GM15510 (cell line): ENCODE data around the gene CCL25.

Experiments used
- POLR2A ChIP-seq: IDR thresholded peaks from 3 replicates; pipeline ENCODE4 v1.6.1; 2011; ENCODE audit warnings: borderline replicate concordance; ENCODE audit not compliant: insufficient read length; ENCODE audit errors: extremely low read depth

The CCL25 gene, protein sequence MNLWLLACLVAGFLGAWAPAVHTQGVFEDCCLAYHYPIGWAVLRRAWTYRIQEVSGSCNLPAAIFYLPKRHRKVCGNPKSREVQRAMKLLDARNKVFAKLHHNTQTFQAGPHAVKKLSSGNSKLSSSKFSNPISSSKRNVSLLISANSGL

GRCh38 chr19:8052464-8052859 is at the start of gene CCL25:
TSS of gene CCL25 (plus strand) at chr19:8052760. CDS start at chr19:8053050, 290 bp downstream.
- no peak for TF ChIP-seq POLR2A

GRCh38 chr19:8004001-8004400 is 48.6 kb upstream of the CCL25 start:
- no peak for TF ChIP-seq POLR2A

DNA sequence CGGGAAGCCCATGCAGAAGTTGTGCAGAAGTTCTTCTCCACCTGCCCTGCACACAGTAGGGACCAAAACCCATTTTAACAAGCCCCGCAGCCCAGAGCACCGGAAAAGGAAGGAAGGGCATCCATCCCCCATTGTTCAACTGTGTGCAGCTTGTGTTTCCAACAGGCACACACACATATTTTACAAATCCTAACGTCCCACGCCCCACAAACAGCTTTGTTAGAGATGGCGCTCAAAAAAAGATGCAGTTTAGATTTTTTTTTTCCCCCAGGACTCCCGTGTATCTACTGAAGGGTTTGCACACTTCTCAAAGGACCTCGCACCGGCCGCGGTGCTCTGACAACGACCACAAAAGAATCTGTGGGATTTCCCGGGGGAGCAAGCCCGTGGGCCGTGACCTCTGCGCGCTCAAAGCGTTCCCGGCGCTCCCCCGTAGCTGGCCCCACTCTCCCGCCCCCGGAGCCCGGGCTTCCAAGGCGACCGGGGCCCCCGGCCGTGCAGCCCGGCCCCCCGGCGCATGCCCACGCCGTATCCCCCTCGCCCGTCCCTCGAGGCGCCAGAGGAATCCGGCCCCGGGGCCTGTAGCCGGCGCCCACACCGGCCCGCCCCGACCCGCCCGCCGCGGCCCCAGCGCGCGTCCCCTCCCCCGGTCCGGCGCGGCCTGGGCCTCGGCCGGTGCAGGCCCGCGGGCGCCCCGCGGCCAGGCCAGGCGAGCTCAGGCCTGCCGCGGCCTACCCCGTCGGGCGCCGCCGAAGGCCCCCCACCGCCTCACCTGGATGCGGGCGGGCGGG is 47.6 kb upstream of the CCL25 start:
- no peak for TF ChIP-seq POLR2A

GRCh38 chr19:8005534-8006256 is 46.9 kb upstream of the CCL25 start, which contains the start of gene ELAVL1:
TSS of gene ELAVL1 (minus strand) at chr19:8005641. CDS start at chr19:7991815, 13,826 bp downstream.
- TF ChIP-seq POLR2A, result peak; percentile 89

DNA sequence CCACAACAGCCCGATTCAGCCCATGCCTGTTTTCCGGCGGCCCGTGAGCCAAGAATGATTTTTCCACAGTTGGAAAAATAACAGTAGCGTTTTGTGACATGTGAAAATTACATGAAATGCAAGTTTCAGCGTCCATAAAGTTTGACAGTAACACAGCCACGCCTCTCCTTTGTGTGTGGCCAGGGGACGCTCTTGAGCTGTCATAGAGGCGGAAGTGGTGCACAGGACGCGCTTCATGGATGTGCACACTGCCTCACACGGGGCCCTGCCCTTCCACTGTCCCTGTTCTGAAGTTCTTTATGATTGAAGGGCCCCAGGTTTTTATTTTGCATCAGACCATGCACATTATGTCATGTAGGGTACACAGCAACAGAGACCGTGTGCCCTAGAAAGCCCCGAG is 34.8 kb upstream of the CCL25 start:
- no peak for TF ChIP-seq POLR2A

DNA sequence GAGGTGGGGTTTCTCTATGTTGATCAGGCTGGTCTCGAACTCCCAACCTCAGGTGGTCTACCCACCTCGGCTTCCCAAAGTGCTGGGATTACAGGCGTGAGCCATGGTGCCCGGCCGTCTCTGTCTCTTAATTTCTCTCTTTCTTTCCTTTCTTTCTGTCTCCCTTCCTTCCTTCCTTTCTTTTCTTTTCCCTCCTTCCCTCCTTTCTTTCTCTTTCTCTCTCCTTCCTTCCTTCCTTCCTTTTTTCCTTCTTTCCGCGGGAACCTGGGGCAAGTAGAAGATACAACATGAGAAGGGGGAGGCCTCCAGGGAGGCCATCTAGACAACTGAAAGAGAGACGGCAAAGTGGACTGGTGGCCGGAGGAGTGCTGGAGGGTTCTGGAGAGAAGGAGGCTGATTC is 31.9 kb upstream of the CCL25 start:
- TF ChIP-seq POLR2A, result no peak

DNA sequence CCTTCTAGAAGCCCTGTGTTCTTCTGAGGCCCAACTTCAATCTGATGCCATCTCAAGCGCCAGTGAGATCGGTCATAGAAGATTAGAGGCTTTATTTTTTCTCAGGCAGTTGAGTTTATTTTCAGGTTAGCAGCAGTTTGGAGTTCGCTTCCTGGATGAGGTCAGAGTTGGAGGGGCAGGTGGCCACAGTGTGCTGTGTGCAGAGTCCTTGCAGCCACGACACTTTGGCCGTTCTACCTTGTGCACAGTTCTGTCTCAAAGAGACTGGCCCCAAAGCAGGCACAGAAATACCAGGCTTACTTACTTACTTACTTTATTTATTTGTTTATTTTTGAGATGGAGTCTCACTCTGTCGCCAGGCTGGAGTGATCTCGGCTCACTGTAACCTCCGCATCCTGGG is 31.2 kb upstream of the CCL25 start:
- TF ChIP-seq POLR2A, result no peak

DNA sequence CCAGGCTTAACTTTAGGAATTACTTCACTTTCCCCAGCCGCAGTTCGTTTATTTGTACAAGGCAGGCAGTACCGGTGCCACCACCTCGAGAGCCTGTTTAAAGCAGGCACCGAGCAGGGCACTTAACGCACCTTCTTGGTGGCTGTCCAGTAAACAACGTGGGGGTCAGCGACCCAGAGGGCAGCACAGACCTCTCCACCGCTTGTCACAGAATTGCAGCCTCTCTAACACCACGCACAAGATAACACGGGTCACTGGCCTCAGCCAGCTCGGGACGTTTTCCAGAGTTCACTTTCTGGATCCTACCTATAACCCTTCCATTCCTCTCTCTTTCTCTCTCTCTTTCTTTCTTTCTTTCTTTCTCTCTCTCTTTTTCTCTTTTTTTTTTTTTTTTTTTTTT is 30.3 kb upstream of the CCL25 start:
- no peak for TF ChIP-seq POLR2A

- TF ChIP-seq POLR2A, result no peak
Observed at GRCh38 chr19:8023371-8023770, 29.2 kb upstream of the CCL25 start.

DNA sequence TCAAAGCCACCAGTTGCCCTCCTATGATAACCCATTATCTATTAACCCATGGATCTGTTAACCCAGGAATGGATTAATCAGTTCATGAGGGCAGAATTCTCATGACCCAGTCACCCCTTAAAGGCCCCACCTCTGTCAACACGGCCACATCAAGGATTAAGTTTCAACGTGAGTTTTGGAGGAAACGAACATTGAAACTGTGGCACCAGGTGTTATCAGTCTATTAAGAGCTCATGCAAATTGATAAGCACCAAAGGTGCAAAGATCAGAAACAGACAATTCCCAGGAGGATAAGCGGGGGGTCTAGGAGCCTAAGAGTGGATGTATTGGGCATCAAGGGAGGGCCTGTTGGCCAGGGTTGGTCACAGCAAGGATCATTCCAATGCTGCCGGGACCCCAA is 27.2 kb upstream of the CCL25 start:
- TF ChIP-seq POLR2A, result no peak

GRCh38 chr19:8028951-8029491 is 23.5 kb upstream of the CCL25 start:
- TF ChIP-seq POLR2A, result no peak

DNA sequence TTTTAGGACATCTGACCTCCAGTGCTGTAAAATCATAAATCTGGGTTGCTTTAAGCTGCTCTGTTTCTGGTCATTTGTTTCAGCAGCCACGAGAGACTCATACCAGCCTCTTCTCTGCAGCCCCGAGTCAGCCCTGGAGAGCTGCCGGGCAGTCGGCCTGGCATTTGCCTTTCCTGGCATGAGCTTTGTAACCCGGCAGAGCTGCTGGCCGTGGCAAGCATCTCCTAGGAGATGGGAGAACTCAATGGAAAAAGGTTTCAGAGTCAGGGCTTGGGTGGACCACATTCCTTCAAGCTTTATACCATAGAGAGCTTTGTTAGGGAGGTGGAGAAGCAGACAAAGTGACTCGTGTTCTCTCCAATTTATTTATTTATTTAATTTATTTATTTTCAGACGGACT is 21.6 kb upstream of the CCL25 start:
- TF ChIP-seq POLR2A, result no peak

- TF ChIP-seq POLR2A, result no peak
Observed at GRCh38 chr19:8034178-8034525, 18.4 kb upstream of the CCL25 start.

GRCh38 chr19:8036434-8037099 is 16.0 kb upstream of the CCL25 start:
- TF ChIP-seq POLR2A, result no peak

- TF ChIP-seq POLR2A, result no peak
Observed at GRCh38 chr19:8038815-8039214, 13.7 kb upstream of the CCL25 start.

GRCh38 chr19:8039231-8039630 is 13.3 kb upstream of the CCL25 start:
- TF ChIP-seq POLR2A, result no peak

- TF ChIP-seq POLR2A, result no peak
Observed at GRCh38 chr19:8041531-8041931, 11.0 kb upstream of the CCL25 start.
